ENCODE results near the gene PLXNC1.

GRCh38 chr12:94103986-94104385 is 44.4 kb upstream of the PLXNC1 start:
- TF ChIP-seq RFX5 (IDR thresholded peaks at IDR 0.05; ENCODE audit: low read length) (no peak), POLR2AphosphoS5 (IDR thresholded peaks at IDR 0.05; ENCODE audit: low read depth, low read length) (no peak), EP300 (IDR thresholded peaks at IDR 0.05; ENCODE audit: borderline replicate concordance in 1 of 2, low read depth in 1 of 2, low read length in 1 of 2) (no peak), GABPA (IDR thresholded peaks at IDR 0.05; ENCODE audit: low read depth) (no peak), RCOR1 (IDR thresholded peaks at IDR 0.05; ENCODE audit: low read length) (no peak)
- TF ChIP-seq, protein P1, sequence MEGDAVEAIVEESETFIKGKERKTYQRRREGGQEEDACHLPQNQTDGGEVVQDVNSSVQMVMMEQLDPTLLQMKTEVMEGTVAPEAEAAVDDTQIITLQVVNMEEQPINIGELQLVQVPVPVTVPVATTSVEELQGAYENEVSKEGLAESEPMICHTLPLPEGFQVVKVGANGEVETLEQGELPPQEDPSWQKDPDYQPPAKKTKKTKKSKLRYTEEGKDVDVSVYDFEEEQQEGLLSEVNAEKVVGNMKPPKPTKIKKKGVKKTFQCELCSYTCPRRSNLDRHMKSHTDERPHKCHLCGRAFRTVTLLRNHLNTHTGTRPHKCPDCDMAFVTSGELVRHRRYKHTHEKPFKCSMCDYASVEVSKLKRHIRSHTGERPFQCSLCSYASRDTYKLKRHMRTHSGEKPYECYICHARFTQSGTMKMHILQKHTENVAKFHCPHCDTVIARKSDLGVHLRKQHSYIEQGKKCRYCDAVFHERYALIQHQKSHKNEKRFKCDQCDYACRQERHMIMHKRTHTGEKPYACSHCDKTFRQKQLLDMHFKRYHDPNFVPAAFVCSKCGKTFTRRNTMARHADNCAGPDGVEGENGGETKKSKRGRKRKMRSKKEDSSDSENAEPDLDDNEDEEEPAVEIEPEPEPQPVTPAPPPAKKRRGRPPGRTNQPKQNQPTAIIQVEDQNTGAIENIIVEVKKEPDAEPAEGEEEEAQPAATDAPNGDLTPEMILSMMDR (IDR thresholded peaks at IDR 0.05): no peak
- TF ChIP-seq, protein P2, sequence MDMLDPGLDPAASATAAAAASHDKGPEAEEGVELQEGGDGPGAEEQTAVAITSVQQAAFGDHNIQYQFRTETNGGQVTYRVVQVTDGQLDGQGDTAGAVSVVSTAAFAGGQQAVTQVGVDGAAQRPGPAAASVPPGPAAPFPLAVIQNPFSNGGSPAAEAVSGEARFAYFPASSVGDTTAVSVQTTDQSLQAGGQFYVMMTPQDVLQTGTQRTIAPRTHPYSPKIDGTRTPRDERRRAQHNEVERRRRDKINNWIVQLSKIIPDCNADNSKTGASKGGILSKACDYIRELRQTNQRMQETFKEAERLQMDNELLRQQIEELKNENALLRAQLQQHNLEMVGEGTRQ (IDR thresholded peaks at IDR 0.05; ENCODE audit: borderline replicate concordance, low read depth, low read length): no peak

All from SK-N-SH (cell line).